WTC11 (cell line): Measurements from ENCODE around the gene THEMIS2. TPM values are rescaled to one million over a fixed set of nuclear protein-coding genes. Genes with fewer than 3 reads are reported as not detected.

Experiments used
- ATAC-seq: fragments of 200-7000 bp; cut with Tn5 transposase; 2 replicates; pipeline ENCODE4 v1.10.0; 2021; ENCODE audit warnings: mild to moderate bottlenecking, moderate library complexity
- CTCF ChIA-PET: fragments of 300-600 bp; sonication (Branson Sonifier 250); formaldehyde crosslinking; loops from one replicate; lab custom pipeline; 2021; ENCODE audit warnings: antibody characterized with exemption; lab: Charles Lee
- POLR2A ChIA-PET: fragments of 350-600 bp; sonication (Branson Sonifier 250); formaldehyde crosslinking; loops from one replicate; lab custom pipeline; 2021; ENCODE audit warnings: antibody characterized with exemption; lab: Charles Lee
- DNase-seq: peaks from one replicate; pipeline ENCODE4 v3.0.0; 2021; ENCODE audit warnings: low spot score
- H3K27ac Mint-ChIP-seq: 2 replicates; pipeline ENCODE4 v1.8.0; 2021; ENCODE audit warnings: mixed read lengths
- H3K27me3 Mint-ChIP-seq: 2 replicates; pipeline ENCODE4 v1.8.0; 2021; ENCODE audit warnings: low read depth, mild to moderate bottlenecking, moderate library complexity, mixed read lengths
- H3K36me3 Mint-ChIP-seq: 2 replicates; pipeline ENCODE4 v1.8.0; 2021; ENCODE audit warnings: mixed read lengths
- H3K4me1 Mint-ChIP-seq: 2 replicates; pipeline ENCODE4 v1.8.0; 2022; ENCODE audit warnings: mixed read lengths
- H3K4me3 Mint-ChIP-seq: 2 replicates; pipeline ENCODE4 v1.8.0; 2021; ENCODE audit warnings: mild to moderate bottlenecking, moderate library complexity, mixed read lengths
- H3K9me3 Mint-ChIP-seq: 2 replicates; pipeline ENCODE4 v1.8.0; 2021; ENCODE audit warnings: mixed read lengths
- ESRRA ChIP-seq: sonication (generic); formaldehyde crosslinking; IDR thresholded peaks from 2 replicates; pipeline ENCODE4 v1.8.1; 2022; ENCODE audit warnings: mild to moderate bottlenecking, missing genetic modification reagents, borderline replicate concordance
- GRHL2 ChIP-seq: fragments of 250-450 bp; sonication (Bioruptor Pico); IDR thresholded peaks from 2 replicates; pipeline ENCODE4 v1.8.0; 2022; ENCODE audit warnings: mild to moderate bottlenecking, moderate library complexity; ENCODE audit not compliant: insufficient replicate concordance, severe bottlenecking
- IRF2 ChIP-seq: sonication (generic); formaldehyde crosslinking; IDR thresholded peaks from 2 replicates; pipeline ENCODE4 v1.8.0; 2022; ENCODE audit warnings: low read depth, missing genetic modification reagents, borderline replicate concordance
- JAZF1 ChIP-seq: fragments of 250-450 bp; sonication (Bioruptor Pico); IDR thresholded peaks from 2 replicates; pipeline ENCODE4 v1.9.0; 2021; ENCODE audit warnings: moderate library complexity, mild to moderate bottlenecking, inconsistent platforms
- MXD4 ChIP-seq: fragments of 250-450 bp; sonication (Bioruptor Pico); IDR thresholded peaks from 2 replicates; pipeline ENCODE4 v1.8.0; 2021; ENCODE audit warnings: mild to moderate bottlenecking, moderate library complexity, borderline replicate concordance
- MYBL2 ChIP-seq: sonication (generic); formaldehyde crosslinking; IDR thresholded peaks from 2 replicates; pipeline ENCODE4 v1.8.1; 2023; ENCODE audit warnings: mild to moderate bottlenecking, moderate library complexity, missing genetic modification reagents
- NFE2L1 ChIP-seq: sonication (generic); formaldehyde crosslinking; IDR thresholded peaks from 2 replicates; pipeline ENCODE4 v1.8.1; 2023; ENCODE audit warnings: missing genetic modification reagents
- NR2C2 ChIP-seq: sonication (generic); formaldehyde crosslinking; IDR thresholded peaks from 2 replicates; pipeline ENCODE4 v1.8.0; 2022; ENCODE audit warnings: mild to moderate bottlenecking, missing genetic modification reagents
- RORB ChIP-seq: fragments of 250-450 bp; sonication (Bioruptor Pico); IDR thresholded peaks from 2 replicates; pipeline ENCODE4 v1.9.0; 2021; ENCODE audit warnings: mild to moderate bottlenecking
- TP53 ChIP-seq: sonication (generic); formaldehyde crosslinking; IDR thresholded peaks from 2 replicates; pipeline ENCODE4 v1.8.1; 2023; ENCODE audit warnings: mild to moderate bottlenecking, missing genetic modification reagents
- ZNF138 ChIP-seq: sonication (generic); formaldehyde crosslinking; conservative IDR thresholded peaks from 2 replicates; pipeline ENCODE4 v1.8.1; 2022; ENCODE audit warnings: mild to moderate bottlenecking, moderate library complexity, missing genetic modification reagents
- ZNF263 ChIP-seq: sonication (generic); formaldehyde crosslinking; IDR thresholded peaks from 2 replicates; pipeline ENCODE4 v1.8.1; 2022; ENCODE audit warnings: low read depth, mild to moderate bottlenecking, moderate library complexity, missing genetic modification reagents
- total RNA-seq: library from RNA; stranded (reverse); gene quantifications from 3 replicates; pipeline ENCODE4 v1.2.3, GENCODE V29; 2021
- TF ChIP-seq, protein P1 (sequence below): sonication (generic); formaldehyde crosslinking; IDR thresholded peaks from 2 replicates; pipeline ENCODE4 v1.8.0; 2022; ENCODE audit warnings: missing genetic modification reagents
- TF ChIP-seq, protein P2 (sequence below): sonication (generic); formaldehyde crosslinking; conservative IDR thresholded peaks from 2 replicates; pipeline ENCODE4 v1.8.1; 2022; ENCODE audit warnings: mild to moderate bottlenecking, missing genetic modification reagents
- TF ChIP-seq, protein P3 (sequence below): fragments of 250-450 bp; sonication (Bioruptor Pico); IDR thresholded peaks from 2 replicates; pipeline ENCODE4 v1.8.0; 2021; ENCODE audit warnings: mild to moderate bottlenecking
- TF ChIP-seq, protein P4 (sequence below): sonication (generic); formaldehyde crosslinking; IDR thresholded peaks from 2 replicates; pipeline ENCODE4 v1.8.0; 2023; ENCODE audit warnings: mild to moderate bottlenecking, missing genetic modification reagents
- TF ChIP-seq, protein P5 (sequence below): sonication (generic); formaldehyde crosslinking; IDR thresholded peaks from 2 replicates; pipeline ENCODE4 v1.8.1; 2022; ENCODE audit warnings: low read depth, missing genetic modification reagents, borderline replicate concordance
- TF ChIP-seq, protein P6 (sequence below): sonication (generic); formaldehyde crosslinking; IDR thresholded peaks from 2 replicates; pipeline ENCODE4 v1.8.0; 2023; ENCODE audit warnings: missing genetic modification reagents
- TF ChIP-seq, protein P7 (sequence below): sonication (generic); formaldehyde crosslinking; IDR thresholded peaks from 2 replicates; pipeline ENCODE4 v1.8.0; 2022; ENCODE audit warnings: mild to moderate bottlenecking, missing genetic modification reagents

The THEMIS2 gene
- total RNA-seq, 1 experiment from 2014 or later, result 12.7 TPM

DNA sequence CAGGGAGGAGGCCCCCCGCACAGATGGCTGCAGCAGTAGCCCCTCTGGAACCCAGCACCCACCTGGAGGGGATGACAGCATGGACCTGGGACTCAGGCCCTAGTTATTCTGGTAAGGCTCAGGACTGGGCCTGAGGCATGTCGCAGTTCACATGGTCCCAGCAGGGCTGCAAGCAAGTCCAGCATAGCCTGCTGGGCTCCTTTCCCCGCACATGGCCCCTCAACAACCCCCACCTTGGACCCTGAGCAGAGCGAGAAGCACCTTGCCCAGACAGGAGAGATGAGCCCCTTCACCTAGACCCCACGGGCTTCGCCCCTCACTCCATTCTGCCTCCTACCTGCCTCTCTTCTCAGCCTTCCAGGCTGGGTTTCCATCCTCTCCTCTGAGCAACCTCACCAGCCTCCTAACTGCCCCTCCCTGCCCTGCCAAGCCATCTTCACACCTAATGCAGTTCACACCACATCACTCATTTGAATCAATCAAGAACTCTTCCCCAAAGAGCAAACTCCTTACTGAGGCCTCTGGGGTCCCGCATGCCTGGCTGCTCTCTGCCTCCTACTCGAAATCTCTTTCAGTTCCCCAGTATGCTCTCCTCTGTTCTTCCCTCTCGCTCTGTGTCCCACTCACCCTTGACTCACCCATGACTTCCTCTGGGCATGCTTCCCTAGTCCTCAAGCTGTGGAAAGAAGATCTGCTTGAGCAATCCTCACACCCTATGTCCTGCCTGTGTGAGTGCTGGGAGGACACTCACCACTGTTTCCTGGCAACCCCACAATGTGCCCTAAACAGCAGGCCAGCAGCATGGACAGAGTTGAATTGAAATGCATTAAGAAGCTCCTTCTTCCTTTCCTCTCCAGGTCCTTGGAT, 9.4 kb upstream of the THEMIS2 start (continued):
- TF ChIP-seq, protein P1, sequence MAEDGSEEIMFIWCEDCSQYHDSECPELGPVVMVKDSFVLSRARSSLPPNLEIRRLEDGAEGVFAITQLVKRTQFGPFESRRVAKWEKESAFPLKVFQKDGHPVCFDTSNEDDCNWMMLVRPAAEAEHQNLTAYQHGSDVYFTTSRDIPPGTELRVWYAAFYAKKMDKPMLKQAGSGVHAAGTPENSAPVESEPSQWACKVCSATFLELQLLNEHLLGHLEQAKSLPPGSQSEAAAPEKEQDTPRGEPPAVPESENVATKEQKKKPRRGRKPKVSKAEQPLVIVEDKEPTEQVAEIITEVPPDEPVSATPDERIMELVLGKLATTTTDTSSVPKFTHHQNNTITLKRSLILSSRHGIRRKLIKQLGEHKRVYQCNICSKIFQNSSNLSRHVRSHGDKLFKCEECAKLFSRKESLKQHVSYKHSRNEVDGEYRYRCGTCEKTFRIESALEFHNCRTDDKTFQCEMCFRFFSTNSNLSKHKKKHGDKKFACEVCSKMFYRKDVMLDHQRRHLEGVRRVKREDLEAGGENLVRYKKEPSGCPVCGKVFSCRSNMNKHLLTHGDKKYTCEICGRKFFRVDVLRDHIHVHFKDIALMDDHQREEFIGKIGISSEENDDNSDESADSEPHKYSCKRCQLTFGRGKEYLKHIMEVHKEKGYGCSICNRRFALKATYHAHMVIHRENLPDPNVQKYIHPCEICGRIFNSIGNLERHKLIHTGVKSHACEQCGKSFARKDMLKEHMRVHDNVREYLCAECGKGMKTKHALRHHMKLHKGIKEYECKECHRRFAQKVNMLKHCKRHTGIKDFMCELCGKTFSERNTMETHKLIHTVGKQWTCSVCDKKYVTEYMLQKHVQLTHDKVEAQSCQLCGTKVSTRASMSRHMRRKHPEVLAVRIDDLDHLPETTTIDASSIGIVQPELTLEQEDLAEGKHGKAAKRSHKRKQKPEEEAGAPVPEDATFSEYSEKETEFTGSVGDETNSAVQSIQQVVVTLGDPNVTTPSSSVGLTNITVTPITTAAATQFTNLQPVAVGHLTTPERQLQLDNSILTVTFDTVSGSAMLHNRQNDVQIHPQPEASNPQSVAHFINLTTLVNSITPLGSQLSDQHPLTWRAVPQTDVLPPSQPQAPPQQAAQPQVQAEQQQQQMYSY, result no peak
- TF ChIP-seq NFE2L1 (CRISPR knock-in tag) (no peak), TP53 (CRISPR knock-in tag) (no peak)

DNA sequence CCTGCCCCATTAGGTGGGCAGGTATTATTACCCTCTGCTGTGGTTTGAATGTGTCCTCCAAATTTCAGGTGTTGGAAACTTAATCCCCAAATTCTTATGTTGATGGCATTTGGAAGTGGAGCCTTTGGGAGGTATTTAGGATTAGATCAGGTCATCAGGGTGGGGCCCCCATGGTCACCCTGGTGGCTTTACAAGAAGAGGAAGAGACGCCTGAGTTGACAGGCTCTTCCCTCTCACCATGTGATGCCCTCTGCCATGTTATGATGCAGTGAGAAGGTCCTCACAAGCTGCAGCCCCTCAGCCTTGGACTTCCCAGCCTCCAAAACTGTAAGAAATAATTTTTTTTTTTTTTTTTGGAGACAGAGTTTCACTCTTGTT, 8.8 kb upstream of the THEMIS2 start:
- Mint-ChIP-seq H3K27me3 (no peaks in the 10 kb centered on the region), H3K4me1 (peaks cover 11% of the 10 kb centered on the region), H3K27ac (no peak overlapping the region), H3K36me3 (no peaks in the 10 kb centered on the region), H3K4me3 (no peak overlapping the region), H3K9me3 (no peaks in the 10 kb centered on the region)
- CTCF ChIA-PET, result interaction anchor here (0.7 to 1.0 kb wide), 2 partner anchors 69 to 294 kb away, joined by 3 read pairs; no protein-coding TSS in a partner anchor
- no peak for DNase-seq
- POLR2A ChIA-PET, result no interaction called here
- ATAC-seq, result no peak
- TF ChIP-seq IRF2 (CRISPR knock-in tag) (no peak), JAZF1 (CRISPR knock-in tag) (no peak), NFE2L1 (CRISPR knock-in tag) (no peak), ZNF138 (CRISPR knock-in tag) (no peak), ZNF263 (CRISPR knock-in tag) (no peak), ESRRA (CRISPR knock-in tag) (no peak)
- TF ChIP-seq, protein P2, sequence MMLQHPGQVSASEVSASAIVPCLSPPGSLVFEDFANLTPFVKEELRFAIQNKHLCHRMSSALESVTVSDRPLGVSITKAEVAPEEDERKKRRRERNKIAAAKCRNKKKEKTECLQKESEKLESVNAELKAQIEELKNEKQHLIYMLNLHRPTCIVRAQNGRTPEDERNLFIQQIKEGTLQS (CRISPR knock-in tag), result no peak
- TF ChIP-seq, protein P3, sequence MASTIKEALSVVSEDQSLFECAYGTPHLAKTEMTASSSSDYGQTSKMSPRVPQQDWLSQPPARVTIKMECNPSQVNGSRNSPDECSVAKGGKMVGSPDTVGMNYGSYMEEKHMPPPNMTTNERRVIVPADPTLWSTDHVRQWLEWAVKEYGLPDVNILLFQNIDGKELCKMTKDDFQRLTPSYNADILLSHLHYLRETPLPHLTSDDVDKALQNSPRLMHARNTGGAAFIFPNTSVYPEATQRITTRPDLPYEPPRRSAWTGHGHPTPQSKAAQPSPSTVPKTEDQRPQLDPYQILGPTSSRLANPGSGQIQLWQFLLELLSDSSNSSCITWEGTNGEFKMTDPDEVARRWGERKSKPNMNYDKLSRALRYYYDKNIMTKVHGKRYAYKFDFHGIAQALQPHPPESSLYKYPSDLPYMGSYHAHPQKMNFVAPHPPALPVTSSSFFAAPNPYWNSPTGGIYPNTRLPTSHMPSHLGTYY (CRISPR knock-in tag), result no peak

DNA sequence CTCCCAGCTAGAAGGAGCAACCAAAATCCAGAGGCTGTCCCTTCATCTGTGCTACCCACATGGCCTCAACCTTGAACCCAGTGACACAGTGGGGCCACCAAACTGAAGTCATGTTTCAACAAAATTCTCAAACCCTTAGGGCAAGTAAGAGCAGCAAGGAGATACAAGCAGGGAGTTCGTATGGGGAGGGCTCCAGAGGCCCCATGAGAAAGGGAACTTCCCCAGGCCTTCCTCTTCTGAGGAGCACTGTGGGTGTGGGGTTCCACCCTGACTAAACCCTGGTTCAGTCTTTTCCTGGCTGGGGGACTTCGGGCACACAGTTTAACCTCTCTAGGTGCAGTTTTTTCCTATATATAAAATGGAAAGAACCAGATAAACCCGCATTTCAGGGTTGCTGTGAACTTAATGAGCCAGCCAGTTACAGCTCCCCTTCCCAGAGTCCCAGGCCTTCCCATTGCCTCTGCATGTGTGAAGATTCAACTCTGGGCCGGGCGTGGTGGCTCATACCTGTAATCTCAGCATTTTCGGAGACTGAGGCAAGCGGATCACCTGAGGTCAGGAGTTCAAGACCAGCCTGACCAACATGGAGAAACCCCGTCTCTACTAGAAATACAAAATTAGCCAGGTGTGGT, 8.0 kb upstream of the THEMIS2 start:
- Mint-ChIP-seq H3K27me3 (no peaks in the 10 kb centered on the region), H3K9me3 (no peaks in the 10 kb centered on the region), H3K27ac (no peak overlapping the region), H3K4me3 (no peak overlapping the region), H3K36me3 (no peaks in the 10 kb centered on the region), H3K4me1 (peaks cover 6% of the 10 kb centered on the region; the same call in 1 of the 2 replicates)
- ATAC-seq (no peak), DNase-seq (no peak)
- POLR2A ChIA-PET, result no interaction called here
- CTCF ChIA-PET, result interaction anchor here (0.7 kb wide), 1 partner anchor 294 kb away, joined by 3 read pairs; no protein-coding TSS in a partner anchor
- TF ChIP-seq, protein P4, sequence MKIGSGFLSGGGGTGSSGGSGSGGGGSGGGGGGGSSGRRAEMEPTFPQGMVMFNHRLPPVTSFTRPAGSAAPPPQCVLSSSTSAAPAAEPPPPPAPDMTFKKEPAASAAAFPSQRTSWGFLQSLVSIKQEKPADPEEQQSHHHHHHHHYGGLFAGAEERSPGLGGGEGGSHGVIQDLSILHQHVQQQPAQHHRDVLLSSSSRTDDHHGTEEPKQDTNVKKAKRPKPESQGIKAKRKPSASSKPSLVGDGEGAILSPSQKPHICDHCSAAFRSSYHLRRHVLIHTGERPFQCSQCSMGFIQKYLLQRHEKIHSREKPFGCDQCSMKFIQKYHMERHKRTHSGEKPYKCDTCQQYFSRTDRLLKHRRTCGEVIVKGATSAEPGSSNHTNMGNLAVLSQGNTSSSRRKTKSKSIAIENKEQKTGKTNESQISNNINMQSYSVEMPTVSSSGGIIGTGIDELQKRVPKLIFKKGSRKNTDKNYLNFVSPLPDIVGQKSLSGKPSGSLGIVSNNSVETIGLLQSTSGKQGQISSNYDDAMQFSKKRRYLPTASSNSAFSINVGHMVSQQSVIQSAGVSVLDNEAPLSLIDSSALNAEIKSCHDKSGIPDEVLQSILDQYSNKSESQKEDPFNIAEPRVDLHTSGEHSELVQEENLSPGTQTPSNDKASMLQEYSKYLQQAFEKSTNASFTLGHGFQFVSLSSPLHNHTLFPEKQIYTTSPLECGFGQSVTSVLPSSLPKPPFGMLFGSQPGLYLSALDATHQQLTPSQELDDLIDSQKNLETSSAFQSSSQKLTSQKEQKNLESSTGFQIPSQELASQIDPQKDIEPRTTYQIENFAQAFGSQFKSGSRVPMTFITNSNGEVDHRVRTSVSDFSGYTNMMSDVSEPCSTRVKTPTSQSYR (CRISPR knock-in tag), result no peak
- TF ChIP-seq MXD4 (CRISPR knock-in tag) (no peak), RORB (CRISPR knock-in tag) (no peak), ZNF138 (CRISPR knock-in tag) (no peak), MYBL2 (no peak), NR2C2 (no peak), GRHL2 (CRISPR knock-in tag) (no peak)
- TF ChIP-seq, protein P5, sequence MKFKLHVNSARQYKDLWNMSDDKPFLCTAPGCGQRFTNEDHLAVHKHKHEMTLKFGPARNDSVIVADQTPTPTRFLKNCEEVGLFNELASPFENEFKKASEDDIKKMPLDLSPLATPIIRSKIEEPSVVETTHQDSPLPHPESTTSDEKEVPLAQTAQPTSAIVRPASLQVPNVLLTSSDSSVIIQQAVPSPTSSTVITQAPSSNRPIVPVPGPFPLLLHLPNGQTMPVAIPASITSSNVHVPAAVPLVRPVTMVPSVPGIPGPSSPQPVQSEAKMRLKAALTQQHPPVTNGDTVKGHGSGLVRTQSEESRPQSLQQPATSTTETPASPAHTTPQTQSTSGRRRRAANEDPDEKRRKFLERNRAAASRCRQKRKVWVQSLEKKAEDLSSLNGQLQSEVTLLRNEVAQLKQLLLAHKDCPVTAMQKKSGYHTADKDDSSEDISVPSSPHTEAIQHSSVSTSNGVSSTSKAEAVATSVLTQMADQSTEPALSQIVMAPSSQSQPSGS, result no peak
- TF ChIP-seq, protein P6, sequence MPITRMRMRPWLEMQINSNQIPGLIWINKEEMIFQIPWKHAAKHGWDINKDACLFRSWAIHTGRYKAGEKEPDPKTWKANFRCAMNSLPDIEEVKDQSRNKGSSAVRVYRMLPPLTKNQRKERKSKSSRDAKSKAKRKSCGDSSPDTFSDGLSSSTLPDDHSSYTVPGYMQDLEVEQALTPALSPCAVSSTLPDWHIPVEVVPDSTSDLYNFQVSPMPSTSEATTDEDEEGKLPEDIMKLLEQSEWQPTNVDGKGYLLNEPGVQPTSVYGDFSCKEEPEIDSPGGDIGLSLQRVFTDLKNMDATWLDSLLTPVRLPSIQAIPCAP (CRISPR knock-in tag), result no peak
- TF ChIP-seq, protein P7, sequence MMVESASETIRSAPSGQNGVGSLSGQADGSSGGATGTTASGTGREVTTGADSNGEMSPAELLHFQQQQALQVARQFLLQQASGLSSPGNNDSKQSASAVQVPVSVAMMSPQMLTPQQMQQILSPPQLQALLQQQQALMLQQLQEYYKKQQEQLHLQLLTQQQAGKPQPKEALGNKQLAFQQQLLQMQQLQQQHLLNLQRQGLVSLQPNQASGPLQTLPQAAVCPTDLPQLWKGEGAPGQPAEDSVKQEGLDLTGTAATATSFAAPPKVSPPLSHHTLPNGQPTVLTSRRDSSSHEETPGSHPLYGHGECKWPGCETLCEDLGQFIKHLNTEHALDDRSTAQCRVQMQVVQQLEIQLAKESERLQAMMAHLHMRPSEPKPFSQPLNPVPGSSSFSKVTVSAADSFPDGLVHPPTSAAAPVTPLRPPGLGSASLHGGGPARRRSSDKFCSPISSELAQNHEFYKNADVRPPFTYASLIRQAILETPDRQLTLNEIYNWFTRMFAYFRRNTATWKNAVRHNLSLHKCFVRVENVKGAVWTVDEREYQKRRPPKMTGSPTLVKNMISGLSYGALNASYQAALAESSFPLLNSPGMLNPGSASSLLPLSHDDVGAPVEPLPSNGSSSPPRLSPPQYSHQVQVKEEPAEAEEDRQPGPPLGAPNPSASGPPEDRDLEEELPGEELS (CRISPR knock-in tag), result no peak
